Endodermal cell (in vitro differentiated cells): ENCODE results near the gene IKBKG. TPM values are rescaled to one million over a fixed set of nuclear protein-coding genes. Genes with fewer than 3 reads are reported as not detected.

Experiments used
- DNase-seq: peaks from one replicate; pipeline ENCODE4 v3.0.0-alpha.2; 2017
- H3K27ac ChIP-seq: 2 replicates; pipeline ENCODE4 v1.5.1; 2013; ENCODE audit warnings: mild to moderate bottlenecking, low read depth, low read length, moderate library complexity
- H3K27me3 ChIP-seq: 2 replicates; pipeline ENCODE4 v1.6.1; 2013; ENCODE audit warnings: mild to moderate bottlenecking, low read length, moderate library complexity; ENCODE audit not compliant: insufficient read depth, control insufficient read depth, poor library complexity, severe bottlenecking
- H3K36me3 ChIP-seq: 2 replicates; pipeline ENCODE4 v1.7.0; 2013; ENCODE audit warnings: mild to moderate bottlenecking, low read length, moderate library complexity; ENCODE audit not compliant: control insufficient read depth, insufficient read depth
- H3K4me1 ChIP-seq: one replicate; pipeline ENCODE4 v1.7.0; 2013; ENCODE audit warnings: low read length; ENCODE audit not compliant: control insufficient read depth, insufficient read depth
- H3K4me3 ChIP-seq: 2 replicates; pipeline ENCODE4 v1.5.1; 2013; ENCODE audit warnings: mild to moderate bottlenecking, low read length, moderate library complexity
- H3K9ac ChIP-seq: 2 replicates; pipeline ENCODE4 v1.6.1; 2013; ENCODE audit warnings: mild to moderate bottlenecking, low read length, moderate library complexity; ENCODE audit not compliant: poor library complexity, severe bottlenecking; ENCODE audit errors: extremely low read depth
- H3K9me3 ChIP-seq: 2 replicates; pipeline ENCODE4 v1.6.1; 2013; ENCODE audit warnings: mild to moderate bottlenecking, low read length, moderate library complexity; ENCODE audit not compliant: control insufficient read depth
- H3K27ac Mint-ChIP-seq: 2 replicates; pipeline ENCODE4 v1.8.0; 2020; ENCODE audit warnings: mixed read lengths
- H3K27me3 Mint-ChIP-seq: 2 replicates; pipeline ENCODE4 v1.8.0; 2021; ENCODE audit warnings: mild to moderate bottlenecking, mixed read lengths; ENCODE audit not compliant: insufficient read depth
- H3K36me3 Mint-ChIP-seq: 2 replicates; pipeline ENCODE4 v1.8.0; 2020; ENCODE audit warnings: low read depth, mixed read lengths
- H3K4me1 Mint-ChIP-seq: 2 replicates; pipeline ENCODE4 v1.8.0; 2020; ENCODE audit warnings: mixed read lengths
- H3K4me3 Mint-ChIP-seq: 2 replicates; pipeline ENCODE4 v1.8.0; 2020; ENCODE audit warnings: mild to moderate bottlenecking, moderate library complexity, mixed read lengths
- H3K9me3 Mint-ChIP-seq: 2 replicates; pipeline ENCODE4 v1.8.0; 2020; ENCODE audit warnings: mild to moderate bottlenecking, mixed read lengths
- CTCF ChIP-seq: fragments of 200-600 bp; sonication (generic); conservative IDR thresholded peaks from 2 replicates; pipeline ENCODE4 v1.5.0; 2021; ENCODE audit warnings: antibody characterized with exemption, mild to moderate bottlenecking
- WGBS, 2 experiments: methylation state at CpG; one replicate each; pipeline versions ENCODE4 v1.1.5 to v1.1.7; 2013; ENCODE audit warnings: missing lambda C conversion rate in 2 of 2, mixed read lengths in 1 of 2; ENCODE audit not compliant: insufficient coverage in 1 of 2, insufficient read length in 1 of 2; 5-methylcytosine and 5-hydroxymethylcytosine counted together
- total RNA-seq, 2 donors: library from RNA; stranded (reverse); fragmentation: NEBNext Ultra II Directional in 1 of 2; extraction: Animal tissue kit (Norgen Biotek cat#: 25700) in 1 of 2; gene quantifications; 2 replicates in 1 of 2; 3 replicates in 1 of 2; pipeline ENCODE4 v1.2.1, GENCODE V29; 2021

The IKBKG gene
- total RNA-seq, 2 donors from 2014 or later, result 19.8 to 20.3 TPM

DNA sequence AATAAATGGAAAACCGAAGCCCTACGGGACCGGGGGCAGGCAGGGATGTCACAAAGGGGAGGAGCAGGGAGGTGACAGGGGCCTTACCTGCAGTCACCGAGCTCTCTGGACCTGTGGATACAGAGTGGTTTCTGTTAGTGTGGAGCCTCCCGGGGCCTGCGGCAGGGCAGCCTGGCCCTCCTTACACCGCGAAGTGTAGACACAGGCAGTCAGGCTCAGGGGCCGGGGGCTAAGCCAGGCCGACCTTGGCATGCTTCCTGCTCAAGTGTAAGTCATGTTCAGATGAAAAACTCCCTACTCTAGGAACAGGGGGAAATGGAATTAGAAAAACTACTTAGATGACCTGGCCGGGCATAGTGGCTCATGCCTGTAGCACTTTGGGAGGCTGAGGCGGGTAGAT is 35.7 kb upstream of the IKBKG start:
- no peak for TF ChIP-seq CTCF
- Histone ChIP-seq H3K27me3 (no peaks in the 10 kb centered on the region), H3K9ac (no peak overlapping the region), H3K27ac (no peak overlapping the region), H3K36me3 (peaks cover 8% of the 10 kb centered on the region), H3K9me3 (peaks cover 3% of the 10 kb centered on the region), H3K4me3 (no peak overlapping the region), H3K4me1 (no peaks in the 10 kb centered on the region)
- Mint-ChIP-seq H3K27me3 (no peaks in the 10 kb centered on the region), H3K9me3 (peaks cover 60% of the 10 kb centered on the region), H3K4me3 (no peak overlapping the region), H3K4me1 (peaks cover 5% of the 10 kb centered on the region), H3K36me3 (peaks cover 32% of the 10 kb centered on the region), H3K27ac (no peak overlapping the region)
- no peak for DNase-seq
- 93% methylated on average over 12 of the region's 12 CpGs; no CpG with 5 or more reads in 1 of the 2 experiments for WGBS, 2 experiments

DNA sequence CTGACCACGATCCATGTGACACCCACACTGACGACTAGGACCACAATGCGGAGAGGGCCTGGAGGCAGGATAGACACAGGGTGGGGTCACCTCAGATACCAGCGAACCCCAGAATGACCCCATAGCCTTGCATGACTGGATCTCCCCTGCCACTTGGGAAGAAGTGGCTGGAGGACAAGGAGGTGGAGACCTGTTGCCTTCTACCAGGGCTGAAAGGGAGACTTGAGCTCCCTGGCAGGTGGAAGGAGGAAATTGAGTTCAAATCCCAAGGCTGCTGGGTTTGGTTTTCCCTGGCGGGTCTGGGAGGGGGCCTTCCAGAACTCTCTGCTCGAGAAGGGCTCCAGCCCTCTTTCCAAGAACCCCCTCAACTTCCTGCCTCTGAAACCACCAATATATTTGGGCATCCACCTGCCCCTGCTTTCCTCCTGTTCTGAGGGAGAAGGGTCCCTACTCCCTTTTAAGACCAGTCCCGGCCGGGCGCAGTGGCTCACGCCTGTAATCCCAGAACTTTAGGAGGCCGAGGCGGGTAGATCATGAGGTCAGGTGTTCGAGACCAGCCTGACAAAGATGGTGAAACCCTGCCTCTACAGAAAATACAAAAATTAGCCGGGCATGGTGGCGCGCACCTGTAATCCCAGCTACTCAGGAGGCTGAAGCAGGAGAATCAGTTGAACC is 34.4 kb upstream of the IKBKG start:
- WGBS, 2 experiments, result 92% methylated on average over 10 to 16 of the region's 16 CpGs
- no peak for TF ChIP-seq CTCF
- Histone ChIP-seq H3K4me3 (no peak overlapping the region), H3K9ac (no peak overlapping the region), H3K4me1 (no peaks in the 10 kb centered on the region), H3K27ac (no peak overlapping the region), H3K9me3 (peaks cover 3% of the 10 kb centered on the region), H3K36me3 (peaks cover 8% of the 10 kb centered on the region), H3K27me3 (no peaks in the 10 kb centered on the region)
- H3K27me3 Mint-ChIP-seq, result no peaks in the 10 kb centered on the region
- no peak for DNase-seq
- H3K36me3 Mint-ChIP-seq, result peaks cover 28% of the 10 kb centered on the region
- no peak overlapping the region for H3K27ac Mint-ChIP-seq
- no peak overlapping the region for H3K4me3 Mint-ChIP-seq
- peaks cover 8% of the 10 kb centered on the region for H3K4me1 Mint-ChIP-seq
- peaks cover 66% of the 10 kb centered on the region for H3K9me3 Mint-ChIP-seq

DNA sequence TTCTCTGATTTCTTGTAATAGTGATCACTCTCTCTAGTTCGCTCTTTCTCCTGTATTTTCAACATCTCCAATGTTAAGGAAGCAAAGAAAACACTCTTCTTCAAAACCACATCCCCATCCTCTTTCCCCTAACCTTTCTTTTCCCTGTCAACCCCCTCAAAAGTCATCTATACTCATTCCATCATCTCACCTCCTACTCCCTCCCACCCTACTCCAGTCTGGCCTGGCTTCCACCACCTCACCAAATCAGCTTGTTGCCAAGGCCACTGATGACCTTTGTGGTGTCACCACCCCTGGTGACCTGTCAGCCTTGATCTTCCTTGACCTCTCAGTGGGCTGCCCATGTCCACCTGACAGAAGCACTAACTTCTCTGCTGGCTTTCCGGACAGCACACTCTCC is 33.7 kb upstream of the IKBKG start:
- H3K36me3 ChIP-seq, result peaks cover 8% of the 10 kb centered on the region
- peaks cover 3% of the 10 kb centered on the region for H3K9me3 ChIP-seq
- TF ChIP-seq CTCF, result no peak
- no peaks in the 10 kb centered on the region for H3K4me1 ChIP-seq
- no peak overlapping the region for H3K27ac ChIP-seq
- peaks cover 11% of the 10 kb centered on the region for H3K4me1 Mint-ChIP-seq
- peaks cover 64% of the 10 kb centered on the region for H3K9me3 Mint-ChIP-seq
- H3K27me3 Mint-ChIP-seq, result no peaks in the 10 kb centered on the region
- H3K4me3 ChIP-seq, result no peak overlapping the region
- DNase-seq, result no peak
- H3K27me3 ChIP-seq, result no peaks in the 10 kb centered on the region
- peaks cover 26% of the 10 kb centered on the region for H3K36me3 Mint-ChIP-seq
- WGBS, 2 experiments, result 98 to 100% methylated on average over 1 to 2 of the region's 2 CpGs
- no peak overlapping the region for H3K9ac ChIP-seq
- no peak overlapping the region for H3K27ac Mint-ChIP-seq
- no peak overlapping the region for H3K4me3 Mint-ChIP-seq
